Measurements from ENCODE around the gene ARID1B. TPM values are rescaled to one million over a fixed set of nuclear protein-coding genes. Genes with fewer than 3 reads are reported as not detected.

ARID1B gene
- total and polyA plus RNA-seq, 10 donors: 17.7 to 223 (median 141) TPM

- intact Hi-C loops (cut with DNase I; ENCODE audit: low total_unique reads): no loop called here
- no peaks in the 10 kb centered on the region for H3K27me3 ChIP-seq (replicated peaks in 1 of 7)
- WGBS, 5 donors: 97 to 98% (median 97%) methylated on average over 23 of the region's 23 CpGs
- H3K36me3 ChIP-seq: peaks cover 5 to 87% (median 53%) of the 10 kb centered on the region in 6 donors
- no peak overlapping the region for H3K4me3 ChIP-seq
- TF ChIP-seq CTCF (IDR thresholded peaks at IDR 0.05 in 8 of 11, conservative IDR thresholded peaks at IDR 0.05 in 3 of 11) (no peak), POLR2AphosphoS5 (IDR thresholded peaks at IDR 0.05) (no peak), POLR2A (IDR thresholded peaks at IDR 0.05) (no peak)
- H3K9me3 ChIP-seq: no peaks in the 10 kb centered on the region
- no peaks in the 10 kb centered on the region for H3K4me1 ChIP-seq
- DNase-seq: no peak
- H3K27ac ChIP-seq: no peak overlapping the region
Measured at GRCh38 chr6:157206359-157206815, 429.2 kb downstream of the ARID1B start.

- Histone ChIP-seq H3K36me3 (peaks cover 5 to 75% (median 47%) of the 10 kb centered on the region in 6 donors), H3K9me3 (no peaks in the 10 kb centered on the region), H3K27ac (no peak overlapping the region), H3K4me1 (no peaks in the 10 kb centered on the region), H3K4me3 (no peak overlapping the region), H3K27me3 (replicated peaks in 1 of 7) (no peaks in the 10 kb centered on the region)
- WGBS, 5 donors: 96 to 97% (median 97%) methylated on average over 14 to 15 of the region's 15 CpGs
- DNase-seq: no peak
- no peak for TF ChIP-seq CTCF (IDR thresholded peaks at IDR 0.05 in 8 of 11, conservative IDR thresholded peaks at IDR 0.05 in 3 of 11)
- no peak for TF ChIP-seq POLR2A (IDR thresholded peaks at IDR 0.05)
- TF ChIP-seq POLR2AphosphoS5 (IDR thresholded peaks at IDR 0.05): peak in 1 of 3 donors; percentile 28
- intact Hi-C loops (cut with DNase I; ENCODE audit: low total_unique reads): no loop called here
Measured at GRCh38 chr6:157207521-157208076, 430.4 kb downstream of the ARID1B start.

- 86 to 95% (median 90%) methylated on average over 10 of the region's 10 CpGs for WGBS, 5 donors
- H3K27ac ChIP-seq: no peak overlapping the region
- no peak overlapping the region for H3K4me3 ChIP-seq
- intact Hi-C loops (cut with DNase I; ENCODE audit: low total_unique reads): no loop called here
- H3K4me1 ChIP-seq: no peaks in the 10 kb centered on the region
- peaks cover 0 to 51% (median 25%) of the 10 kb centered on the region in 6 donors for H3K36me3 ChIP-seq
- DNase-seq: no peak
- TF ChIP-seq POLR2AphosphoS5 (IDR thresholded peaks at IDR 0.05) (no peak), CTCF (IDR thresholded peaks at IDR 0.05 in 8 of 11, conservative IDR thresholded peaks at IDR 0.05 in 3 of 11) (no peak), POLR2A (IDR thresholded peaks at IDR 0.05) (no peak)
- no peaks in the 10 kb centered on the region for H3K9me3 ChIP-seq
- no peaks in the 10 kb centered on the region for H3K27me3 ChIP-seq (replicated peaks in 1 of 7)
Measured at GRCh38 chr6:157209865-157210530, 432.8 kb downstream of the ARID1B start.

GRCh38 chr6:157210954-157211353 is 433.8 kb downstream of the ARID1B start:
- intact Hi-C loops (cut with DNase I; ENCODE audit: low total_unique reads): no loop called here
- TF ChIP-seq POLR2A (IDR thresholded peaks at IDR 0.05) (no peak), POLR2AphosphoS5 (IDR thresholded peaks at IDR 0.05) (no peak), CTCF (IDR thresholded peaks at IDR 0.05 in 8 of 11, conservative IDR thresholded peaks at IDR 0.05 in 3 of 11) (no peak)
- peaks cover 0 to 42% (median 18%) of the 10 kb centered on the region in 6 donors for H3K36me3 ChIP-seq
- no peak for DNase-seq
- no peaks in the 10 kb centered on the region for H3K27me3 ChIP-seq (replicated peaks in 1 of 7)
- 93 to 100% (median 97%) methylated on average over 3 of the region's 3 CpGs for WGBS, 5 donors
- no peaks in the 10 kb centered on the region for H3K4me1 ChIP-seq
- H3K9me3 ChIP-seq: no peaks in the 10 kb centered on the region
- H3K27ac ChIP-seq: no peak overlapping the region
- no peak overlapping the region for H3K4me3 ChIP-seq
